GM18508 (cell line): Measurements from ENCODE around the gene HNRNPA2B1.
"Not testable (repeated sequence)": the region's sequence is repeated elsewhere in the genome, so short reads cannot be mapped to it uniquely, and the experiment has no call there.

ENCODE experiments used
- ATAC-seq: cut with Tn5 transposase; IDR thresholded peaks from one replicate; pipeline ENCODE4 v1.9.1; 2021; ENCODE audit warnings: moderate number of reproducible peaks; ENCODE audit not compliant: insufficient read depth, unreplicated experiment

The HNRNPA2B1 gene

DNA sequence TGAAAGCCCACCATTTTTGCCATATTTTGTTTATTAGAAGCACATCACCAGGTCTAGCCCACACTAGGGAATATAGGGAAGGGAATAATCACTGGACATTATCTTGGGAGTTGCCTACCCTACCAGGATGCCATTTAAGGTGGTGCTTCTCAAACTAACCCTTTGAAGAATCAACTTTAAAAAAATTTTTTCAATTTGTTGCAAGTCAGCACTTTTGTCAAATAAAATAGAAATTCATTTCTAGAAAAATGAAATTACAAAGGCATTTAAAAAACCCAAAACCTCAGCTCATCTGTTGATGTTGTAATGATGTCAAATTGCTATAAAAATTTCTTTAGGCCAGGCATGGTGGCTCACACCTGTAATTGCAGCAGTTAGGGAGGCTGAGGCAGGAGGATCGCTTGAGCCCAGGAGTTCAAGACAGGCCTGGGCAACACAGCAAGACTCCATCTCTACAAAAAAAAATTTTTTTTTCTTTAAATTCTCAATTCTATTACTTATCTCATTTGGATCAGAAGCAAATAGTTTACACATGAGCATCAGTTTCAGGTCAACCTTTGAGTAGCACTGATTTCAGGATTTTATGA, 51.1 kb downstream of the HNRNPA2B1 start:
- no peak for ATAC-seq

DNA sequence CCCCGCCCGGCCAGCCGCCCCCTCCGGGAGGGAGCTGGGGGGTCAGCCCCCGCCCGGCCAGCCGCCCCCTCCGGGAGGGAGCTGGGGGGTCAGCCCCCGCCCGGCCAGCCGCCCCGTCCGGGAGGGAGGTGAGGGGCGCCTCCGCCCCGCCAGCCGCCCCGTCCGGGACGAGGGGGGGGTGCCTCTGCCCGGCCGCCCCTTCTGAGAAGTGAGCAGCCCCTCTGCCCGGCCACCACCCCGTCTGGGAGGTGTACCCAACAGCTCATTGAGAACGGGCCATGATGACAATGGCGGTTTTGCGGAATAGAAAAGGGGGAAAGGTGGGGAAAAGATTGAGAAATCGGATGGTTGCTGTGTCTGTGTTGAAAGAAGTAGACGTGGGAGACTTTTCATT, 52.2 kb downstream of the HNRNPA2B1 start:
- ATAC-seq = not testable (repeated sequence)

DNA sequence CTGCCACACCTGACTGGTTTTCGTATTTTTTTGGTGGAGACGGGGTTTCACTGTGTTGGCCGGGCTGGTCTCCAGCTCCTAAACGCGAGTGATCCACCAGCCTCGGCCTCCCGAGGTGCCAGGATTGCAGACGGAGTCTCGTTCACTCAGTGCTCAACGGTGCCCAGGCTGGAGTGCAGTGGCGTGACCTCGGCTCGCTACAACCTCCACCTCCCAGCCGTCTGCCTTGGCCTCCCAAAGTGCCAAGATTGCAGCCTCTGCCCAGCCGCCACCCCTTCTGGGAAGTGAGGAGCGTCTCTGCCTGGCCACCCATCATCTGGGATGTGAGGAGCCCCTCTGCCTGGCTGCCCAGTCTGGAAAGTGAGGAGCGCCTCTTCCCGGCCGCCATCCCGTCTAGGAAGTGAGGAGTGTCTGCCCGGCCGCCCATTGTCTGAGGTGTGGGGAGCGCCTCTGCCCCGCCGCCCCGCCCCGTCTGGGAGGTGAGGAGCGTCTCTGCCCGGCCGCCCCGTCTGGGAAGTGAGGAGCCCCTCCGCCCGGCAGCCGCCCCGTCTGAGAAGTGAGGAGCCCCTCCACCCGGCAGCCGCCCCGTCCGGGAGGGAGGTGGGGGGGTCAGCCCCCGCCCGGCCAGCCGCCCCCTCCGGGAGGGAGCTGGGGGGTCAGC, 52.8 kb downstream of the HNRNPA2B1 start:
- ATAC-seq = not testable (repeated sequence)

DNA sequence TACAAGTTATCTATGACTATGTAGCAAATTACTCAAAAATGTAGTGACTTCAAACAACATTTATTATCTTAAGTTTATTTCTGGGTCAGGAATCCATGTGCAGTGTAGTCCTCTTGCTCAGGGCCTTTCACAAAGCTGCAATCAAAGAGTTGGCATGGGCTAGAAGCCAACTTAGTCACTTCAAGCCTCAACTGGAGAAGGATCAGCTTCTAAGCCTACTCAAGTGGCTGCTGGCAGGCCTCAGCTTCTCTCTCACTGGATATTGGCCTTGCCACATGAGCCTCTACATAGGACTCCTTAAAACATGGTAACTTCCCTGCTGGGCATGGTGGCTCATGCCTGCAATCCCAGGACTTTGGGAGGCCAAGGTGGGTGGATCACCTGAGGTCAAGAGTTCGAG, 53.5 kb downstream of the HNRNPA2B1 start:
- no peak for ATAC-seq

DNA sequence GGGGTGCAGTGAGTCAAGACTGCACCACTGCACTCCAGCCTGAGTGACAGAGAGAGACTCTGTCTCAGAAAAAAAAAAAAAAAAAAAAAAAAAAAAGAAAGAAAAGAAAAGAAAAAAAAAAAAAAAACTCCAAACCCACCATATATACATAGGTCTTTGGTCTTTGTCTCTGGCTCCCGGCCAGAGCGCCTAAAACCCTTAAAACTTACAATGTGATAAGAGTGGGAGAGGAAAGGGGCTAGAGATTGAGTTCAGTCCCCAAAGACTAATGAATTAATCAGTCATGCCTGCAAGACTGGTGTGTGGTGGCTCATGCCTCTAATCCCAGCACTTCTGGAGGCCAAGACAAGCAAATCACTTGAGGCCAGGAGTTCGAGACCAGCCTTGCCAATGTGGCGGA, 55.3 kb downstream of the HNRNPA2B1 start:
- ATAC-seq = no peak

DNA sequence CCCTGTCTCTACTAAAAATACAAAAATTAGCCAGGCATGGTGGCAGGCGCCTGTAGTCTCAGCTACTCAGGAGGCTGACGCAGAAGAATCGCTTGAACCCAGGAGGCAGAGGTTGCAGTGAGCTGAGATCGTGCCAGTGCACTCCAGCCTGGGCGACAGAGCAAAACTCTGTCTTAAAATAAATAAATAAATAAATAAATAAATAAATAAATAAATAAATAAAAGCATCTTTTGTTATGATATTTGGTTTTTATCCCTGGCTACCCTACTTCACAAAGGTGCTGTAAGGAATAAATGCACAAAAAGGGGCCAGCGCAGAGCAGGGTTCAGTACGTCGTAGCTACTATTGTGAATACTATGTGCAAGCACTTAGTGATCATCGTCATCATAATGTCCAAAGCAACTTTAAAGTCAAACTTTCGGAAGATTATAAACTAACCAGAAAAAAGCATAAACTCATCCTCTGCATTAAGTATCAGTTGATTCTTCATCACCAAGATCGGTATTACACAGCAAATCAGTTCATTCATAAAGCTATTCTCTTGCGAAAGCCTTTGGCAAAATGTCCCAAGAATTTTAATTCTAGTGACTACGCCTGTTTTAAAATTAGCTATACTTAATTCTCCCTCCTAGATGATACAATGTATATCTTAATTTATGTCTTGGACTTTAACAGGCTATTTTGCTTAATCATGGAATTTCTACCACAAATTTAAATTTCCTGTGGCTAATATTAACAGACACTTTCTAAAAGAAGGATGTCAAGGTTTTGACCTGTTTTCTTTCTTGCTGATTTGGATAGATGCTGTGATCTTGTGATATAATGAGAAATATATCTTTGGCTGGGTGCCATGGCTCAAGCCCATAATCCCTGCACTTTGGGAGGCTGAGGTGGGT, 56.1 kb downstream of the HNRNPA2B1 start:
- no peak for ATAC-seq

DNA sequence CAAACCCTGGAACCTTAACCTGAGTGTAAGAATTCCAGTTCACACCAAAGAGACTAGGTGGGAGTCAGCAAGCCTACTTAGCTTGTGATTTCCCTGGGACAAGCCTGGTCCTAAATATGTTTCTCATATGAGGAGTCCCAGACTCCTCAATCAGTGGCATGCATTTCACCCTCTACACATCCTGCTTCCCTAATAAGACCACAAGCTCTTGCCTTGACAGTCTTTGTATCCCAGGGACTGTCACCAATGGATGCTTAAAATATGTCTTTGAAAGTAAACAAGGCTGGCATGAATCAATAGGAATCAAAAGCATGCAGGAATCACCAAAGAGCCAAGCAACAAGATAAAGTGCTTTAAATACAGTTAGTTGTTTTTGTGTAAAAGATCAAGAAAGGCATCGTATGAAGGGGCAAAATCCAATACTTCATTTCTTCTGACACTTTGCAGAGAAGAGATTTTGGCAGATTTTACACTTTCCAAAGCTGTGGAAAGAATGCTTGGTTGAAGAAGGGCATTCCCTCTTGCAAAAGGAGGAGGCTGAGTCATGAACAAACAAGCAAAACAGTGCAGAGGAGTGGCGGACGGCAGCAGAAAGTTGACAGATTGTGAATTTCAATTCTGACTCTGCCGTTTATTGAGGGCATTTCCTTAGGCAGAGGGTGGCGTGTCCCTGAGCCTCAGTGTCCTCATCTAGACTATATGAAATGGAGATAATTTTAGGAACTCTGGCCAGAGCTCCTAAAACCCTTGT, 57.1 kb downstream of the HNRNPA2B1 start:
- ATAC-seq = no peak

DNA sequence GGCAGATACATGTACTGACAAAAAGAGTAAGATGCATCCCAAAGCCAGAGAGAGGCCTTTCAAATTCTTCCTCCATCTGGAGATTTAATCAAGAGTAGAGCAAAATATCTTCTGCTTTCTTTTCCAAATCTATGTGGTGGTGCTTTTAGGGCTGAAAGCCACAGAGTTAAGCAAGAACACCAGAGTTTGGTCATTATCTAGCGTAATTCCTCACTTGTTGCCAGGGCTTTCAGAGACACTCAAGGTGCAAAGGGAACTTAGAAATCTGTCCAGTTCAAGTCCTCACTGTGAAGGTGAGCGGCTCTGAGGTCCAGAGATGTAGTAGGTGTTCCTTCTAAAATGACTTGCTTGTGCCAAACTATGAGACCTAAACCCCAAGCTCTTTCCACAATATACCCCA, 59.5 kb downstream of the HNRNPA2B1 start:
- ATAC-seq = no peak

DNA sequence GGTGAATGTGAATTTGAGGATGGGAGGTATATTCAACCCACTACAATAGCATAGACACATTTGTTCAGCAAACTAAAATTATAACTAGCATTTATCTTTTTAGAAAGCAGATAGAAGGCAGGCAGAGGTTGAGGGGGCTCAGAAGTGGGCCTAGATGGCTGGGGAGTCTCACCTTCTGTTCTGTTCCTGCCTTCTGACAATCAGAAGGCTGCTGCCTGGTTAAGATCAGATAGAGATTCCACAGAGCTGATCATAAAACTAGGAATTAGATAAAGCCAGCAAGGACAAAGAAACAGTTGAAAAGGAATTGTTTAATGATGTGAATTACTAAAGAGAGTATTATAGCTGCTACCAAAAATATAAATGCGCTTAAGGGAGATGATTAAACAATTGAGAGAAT, 60.2 kb downstream of the HNRNPA2B1 start:
- no peak for ATAC-seq
